SK-N-SH treated with all-trans-retinoic acid at 6 μM for 48 hours (cell line): Measurements from ENCODE around the gene TSPAN10.

ENCODE experiments used
- BACH2 ChIP-seq: fragments of 250-450 bp; sonication (Bioruptor Pico); IDR thresholded peaks from 2 replicates; pipeline ENCODE4 v1.9.0; 2021; ENCODE audit warnings: mild to moderate bottlenecking, borderline replicate concordance
- PATZ1 ChIP-seq: fragments of 250-450 bp; sonication (Bioruptor Pico); IDR thresholded peaks from 2 replicates; pipeline ENCODE4 v1.8.0; 2020; ENCODE audit warnings: mild to moderate bottlenecking, moderate library complexity, borderline replicate concordance
- POU6F1 ChIP-seq: fragments of 250-450 bp; sonication (Bioruptor Pico); IDR thresholded peaks from 2 replicates; pipeline ENCODE4 v1.8.0; 2021; ENCODE audit warnings: low read depth, mild to moderate bottlenecking, moderate library complexity, borderline replicate concordance
- ZC3H10 ChIP-seq: fragments of 250-450 bp; sonication (Bioruptor Pico); IDR thresholded peaks from 2 replicates; pipeline ENCODE4 v1.5.1; 2021; ENCODE audit warnings: mild to moderate bottlenecking, moderate library complexity

- no peak for TF ChIP-seq BACH2 (CRISPR knock-in tag)
- no peak for TF ChIP-seq POU6F1 (CRISPR knock-in tag)
- TF ChIP-seq ZC3H10 (CRISPR knock-in tag) = no peak
- TF ChIP-seq PATZ1 = no peak
These were observed 43.7 kb upstream of the TSPAN10 start for GRCh38 chr17:81593105-81593871.
